Cardiac fibroblast (primary cell): ENCODE data around the gene KDM6A.
A peak's percentile ranks its signal among the peaks of the same experiment; 100 is the strongest.
"Not testable (repeated sequence)": the region's sequence is repeated elsewhere in the genome, so short reads cannot be mapped to it uniquely, and the experiment has no call there.

ENCODE experiments used
- DNase-seq, 2 donors: peaks; one replicate each; pipeline versions ENCODE4 v3.0.0 to v3.0.0-alpha.2; 2010; ENCODE audit warnings: low read depth in 2 of 2
- H3K4me3 ChIP-seq, 2 donors: replicated peaks in 1 of 2; 1 replicate in 1 of 2; 2 replicates in 1 of 2; pipeline ENCODE4 v1.5.1; 2011; ENCODE audit warnings: low read depth in 2 of 2, low read length in 2 of 2, mild to moderate bottlenecking in 2 of 2, moderate library complexity in 1 of 2
- CTCF ChIP-seq: IDR thresholded peaks from one replicate; pipeline ENCODE4 v1.5.1; 2011; ENCODE audit warnings: low read depth, mild to moderate bottlenecking, low read length, inconsistent platforms

Gene KDM6A

GRCh38 chrX:44922980-44923379 is 50.0 kb downstream of the KDM6A start:
- no peak for TF ChIP-seq CTCF
- DNase-seq = no peak

DNA sequence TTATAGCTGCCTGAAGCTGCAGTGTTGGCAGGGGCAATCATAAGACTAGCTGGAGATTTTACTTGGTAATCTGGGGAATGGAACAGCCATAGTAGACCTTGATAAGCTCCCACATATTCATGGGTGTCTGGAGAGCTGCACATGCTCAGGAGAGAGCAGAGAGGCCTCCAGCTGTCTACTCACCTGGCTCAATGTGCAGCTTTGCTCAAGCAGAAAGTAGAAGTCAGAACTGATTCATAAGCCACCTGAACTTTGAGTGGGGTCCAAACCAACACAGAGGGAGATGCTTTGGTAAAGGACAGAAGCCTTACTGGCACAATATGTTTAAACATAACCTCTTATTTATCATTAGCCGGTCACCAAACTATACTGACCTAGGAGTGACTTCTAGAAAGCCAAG is 54.4 kb downstream of the KDM6A start:
- no peak for TF ChIP-seq CTCF
- no peak for DNase-seq
- no peak overlapping the region for H3K4me3 ChIP-seq

More at GRCh38 chrX:44922980-44923379, 50.0 kb downstream of the KDM6A start:
- H3K4me3 ChIP-seq = no peak overlapping the region

DNA sequence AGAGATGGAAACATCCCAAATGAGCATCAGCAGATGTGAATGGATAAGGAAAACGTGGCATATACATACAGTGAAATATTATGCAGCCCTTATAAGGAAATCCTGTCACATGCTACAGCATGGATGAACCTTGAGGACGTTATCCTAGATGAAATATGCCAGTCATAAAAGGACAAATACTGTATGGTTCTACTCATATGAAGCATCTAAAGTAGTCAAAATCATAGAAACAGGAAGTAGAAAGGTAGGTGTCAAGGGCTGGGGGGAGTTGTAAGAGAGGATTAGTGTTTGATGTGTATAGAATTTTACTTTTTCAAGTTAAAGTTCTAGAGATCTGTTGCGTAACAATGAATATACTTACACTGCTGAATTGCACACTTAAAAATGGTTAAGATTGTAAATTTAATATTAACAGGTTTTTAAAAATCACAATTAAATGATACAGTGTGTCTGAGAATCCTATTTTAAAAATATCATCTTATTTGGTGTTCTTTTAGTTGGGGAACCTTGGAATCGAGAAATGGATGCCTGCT is 58.5 kb downstream of the KDM6A start:
- no peak overlapping the region for H3K4me3 ChIP-seq
- no peak for TF ChIP-seq CTCF
- no peak for DNase-seq

DNA sequence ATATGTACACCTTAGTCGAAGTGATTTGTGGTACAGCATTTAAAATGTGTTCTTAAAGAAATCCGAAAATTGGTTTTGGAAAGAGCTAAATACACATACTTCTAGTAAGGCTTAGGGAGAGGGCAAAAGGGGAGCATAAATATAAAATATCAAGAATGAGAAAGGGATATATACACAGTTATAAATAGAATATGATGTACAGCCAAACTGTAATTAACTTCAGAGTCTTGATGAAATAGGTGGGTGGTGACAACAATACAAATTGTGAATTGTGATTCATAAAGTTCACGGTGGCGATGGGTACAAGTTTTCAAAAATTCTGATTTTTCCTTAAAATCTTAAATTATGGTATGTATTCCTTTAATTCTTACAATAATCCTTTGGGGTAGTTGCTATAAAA is 62.2 kb downstream of the KDM6A start:
- DNase-seq = no peak
- no peak overlapping the region for H3K4me3 ChIP-seq
- no peak for TF ChIP-seq CTCF

- no peak overlapping the region for H3K4me3 ChIP-seq
- DNase-seq = no peak
- no peak for TF ChIP-seq CTCF
Measured at GRCh38 chrX:44935640-44936039, 62.7 kb downstream of the KDM6A start.

- TF ChIP-seq CTCF = no peak
- H3K4me3 ChIP-seq = no peak overlapping the region
- no peak for DNase-seq
Measured at GRCh38 chrX:44937606-44938005, 64.6 kb downstream of the KDM6A start.

DNA sequence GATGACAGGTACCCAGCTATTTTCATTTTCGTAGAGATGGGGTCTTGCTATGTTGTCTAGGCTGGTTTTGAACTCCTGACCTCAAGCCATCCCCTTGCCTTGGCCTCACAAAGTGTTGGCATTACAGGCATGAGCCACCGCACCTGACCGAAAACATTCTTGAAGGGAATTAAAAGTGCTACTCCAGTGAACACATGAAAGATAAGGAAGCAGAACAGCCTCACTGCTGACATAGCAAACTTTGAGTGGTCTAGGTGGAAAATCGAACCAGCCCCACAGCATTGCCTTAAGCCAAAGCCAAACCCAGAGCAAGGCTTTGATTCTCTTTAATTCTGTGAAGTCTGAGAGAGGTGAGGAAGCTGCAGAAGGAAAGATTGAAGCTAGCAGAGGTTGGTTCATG is 65.1 kb downstream of the KDM6A start:
- no peak for DNase-seq
- TF ChIP-seq CTCF = no peak
- H3K4me3 ChIP-seq = no peak overlapping the region

- not testable (repeated sequence) for H3K4me3 ChIP-seq
- DNase-seq = peak in 1 of 2 donors; percentile 7
Measured at GRCh38 chrX:44940541-44940940, 67.6 kb downstream of the KDM6A start.
